ENCODE measurements around the gene UBE2G1. TPM values are rescaled to one million over a fixed set of nuclear protein-coding genes. Genes with fewer than 3 reads are reported as not detected.
A peak's percentile ranks its signal among the peaks of the same experiment; 100 is the strongest.
"Not testable (repeated sequence)": the region's sequence is repeated elsewhere in the genome, so short reads cannot be mapped to it uniquely, and the experiment has no call there.

UBE2G1 gene
- total RNA-seq, 2 experiments from 2014 or later, result 51.0 to 52.9 TPM

DNA sequence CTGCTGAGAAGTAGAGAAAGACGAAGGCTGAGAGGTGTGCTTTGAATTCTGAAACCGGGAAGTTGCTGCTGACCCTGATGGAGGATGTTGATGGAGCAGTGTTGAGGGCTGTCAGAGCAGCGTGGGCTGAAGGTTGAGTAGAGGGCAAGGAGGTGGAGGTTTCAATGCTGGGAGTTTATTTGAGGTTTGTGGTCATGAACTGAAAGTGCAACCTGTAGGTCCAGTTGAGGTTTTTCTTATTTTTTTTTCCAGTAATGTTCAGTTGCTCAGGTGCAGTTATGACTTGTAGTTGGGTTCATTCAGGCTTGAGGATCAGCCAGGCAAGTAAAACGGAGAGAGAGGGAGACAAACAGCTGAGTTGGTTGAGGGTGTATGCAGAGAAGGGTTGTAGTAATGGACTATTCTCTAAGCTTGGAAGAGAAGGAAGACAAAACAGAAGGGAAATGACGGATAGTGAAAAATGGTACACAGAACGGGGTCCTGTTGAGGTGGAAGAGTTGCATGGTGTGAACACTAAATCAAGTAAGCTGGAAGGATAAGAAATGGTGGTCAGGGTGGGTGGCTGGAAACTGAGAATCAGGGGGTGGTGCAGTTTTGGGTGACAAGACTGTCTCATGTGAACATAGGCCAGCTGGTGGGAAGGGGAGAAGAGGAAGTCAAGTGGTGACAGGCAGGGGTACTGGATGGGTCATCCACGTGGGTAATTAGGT lies 8.7 kb upstream of the UBE2G1 start:
- Mint-ChIP-seq H3K4me3 (peak overlapping the region; percentile 29), H3K9me3 (ENCODE audit: low read depth) (no peaks in the 10 kb centered on the region), H3K27me3 (no peaks in the 10 kb centered on the region), H3K36me3 (ENCODE audit: low read depth) (no peaks in the 10 kb centered on the region), H3K27ac (peak overlapping the region; percentile 80), H3K4me1 (peaks cover 21% of the 10 kb centered on the region)
- ChIA-PET CTCF (interaction anchor here (0.6 to 1.2 kb wide), 3 partner anchors 21 to 289 kb away, joined by 3 read pairs; no protein-coding TSS in a partner anchor), POLR2A (no interaction called here)
- DNase-seq, result peak; percentile 85
- intact Hi-C loops (cut with DNase I, micrococcal nuclease), result loop anchor here (1.0 kb wide), 3 partner anchors 9 to 21 kb away; partner anchors contain the start of gene UBE2G1 (in 1 of the 2)
- peak; percentile 92 for ATAC-seq

- intact Hi-C loops (cut with DNase I, micrococcal nuclease), result loop anchor here (5.0 to 10.0 kb wide), 7 partner anchors 107 to 1967 kb away; partner anchors contain the start of genes ANKFY1 (in 1 of the 2), DERL2 (in 1 of the 2), HASPIN (in 1 of the 2) and MIS12 (in 1 of the 2)
- ATAC-seq (no peak), DNase-seq (no peak)
- ChIA-PET CTCF (no interaction called here), POLR2A (interaction anchor here (0.7 kb wide), 1 partner anchor 15 kb away, joined by 5 read pairs; no protein-coding TSS in a partner anchor)
- Mint-ChIP-seq H3K27me3 (no peaks in the 10 kb centered on the region), H3K36me3 (ENCODE audit: low read depth) (peaks cover 5% of the 10 kb centered on the region), H3K4me3 (no peak overlapping the region), H3K4me1 (peaks cover 16% of the 10 kb centered on the region), H3K27ac (no peak overlapping the region), H3K9me3 (ENCODE audit: low read depth) (no peaks in the 10 kb centered on the region)
Measured at GRCh38 chr17:4369557-4370230, 3.2 kb upstream of the UBE2G1 start.

- no peaks in the 10 kb centered on the region for H3K9me3 Mint-ChIP-seq (ENCODE audit: low read depth)
- peaks cover 8% of the 10 kb centered on the region for H3K36me3 Mint-ChIP-seq (ENCODE audit: low read depth)
- POLR2A ChIA-PET, result no interaction called here
- no peak for ATAC-seq
- no peak for DNase-seq
- H3K4me1 Mint-ChIP-seq, result peaks cover 19% of the 10 kb centered on the region
- intact Hi-C loops (cut with DNase I, micrococcal nuclease), result loop anchor here (5.0 to 10.0 kb wide), 7 partner anchors 106 to 1966 kb away; partner anchors contain the start of genes ANKFY1 (in 1 of the 2), DERL2 (in 1 of the 2), HASPIN (in 1 of the 2) and MIS12 (in 1 of the 2)
- H3K27me3 Mint-ChIP-seq, result no peaks in the 10 kb centered on the region
- no peak overlapping the region for H3K27ac Mint-ChIP-seq
- no peak overlapping the region for H3K4me3 Mint-ChIP-seq
- CTCF ChIA-PET, result no interaction called here
Measured at GRCh38 chr17:4368341-4368740, 1.9 kb upstream of the UBE2G1 start.

DNA sequence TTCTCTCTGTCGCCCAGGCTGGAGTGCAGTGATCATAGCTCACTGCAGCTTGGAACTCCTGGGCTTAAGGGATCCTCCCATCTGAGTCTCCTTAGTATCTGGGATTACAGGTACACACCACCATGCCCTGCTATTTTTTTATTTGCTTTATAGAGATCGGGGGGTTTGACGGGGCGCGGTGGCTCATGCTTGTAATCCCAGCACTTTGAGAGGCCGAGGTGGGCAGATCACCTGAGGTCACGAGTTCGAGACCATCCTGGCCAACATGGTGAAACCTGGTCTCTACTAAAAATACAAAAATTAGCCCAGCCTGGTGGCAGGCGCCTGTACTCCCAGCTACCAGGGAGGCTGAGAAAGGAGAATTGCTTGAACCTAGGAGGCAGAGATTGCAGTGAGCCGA lies 702 bp upstream of the UBE2G1 start:
- ATAC-seq; H3K27me3 Mint-ChIP-seq; DNase-seq; H3K9me3 Mint-ChIP-seq (ENCODE audit: low read depth); CTCF ChIA-PET: not testable (repeated sequence)
- intact Hi-C loops (cut with DNase I, micrococcal nuclease), result loop anchor here (2.0 to 10.0 kb wide), 10 partner anchors 46 to 1965 kb away; partner anchors contain the start of genes ANKFY1 (in 1 of the 2), ATP2A3 (in 1 of the 2), CAMKK1 (in 1 of the 2) and DERL2 (in 1 of the 2)
- peaks cover 26% of the 10 kb centered on the region for H3K4me1 Mint-ChIP-seq
- peaks cover 15% of the 10 kb centered on the region for H3K36me3 Mint-ChIP-seq (ENCODE audit: low read depth)
- H3K4me3 Mint-ChIP-seq, result peak overlapping the region; percentile 65
- POLR2A ChIA-PET, result interaction anchor here (1.2 kb wide), 1 partner anchor 225 kb away, joined by 4 read pairs; the partner anchor contains the start of genes CYB5D2 and ZZEF1
- H3K27ac Mint-ChIP-seq, result peak overlapping the region; percentile 90

DNA sequence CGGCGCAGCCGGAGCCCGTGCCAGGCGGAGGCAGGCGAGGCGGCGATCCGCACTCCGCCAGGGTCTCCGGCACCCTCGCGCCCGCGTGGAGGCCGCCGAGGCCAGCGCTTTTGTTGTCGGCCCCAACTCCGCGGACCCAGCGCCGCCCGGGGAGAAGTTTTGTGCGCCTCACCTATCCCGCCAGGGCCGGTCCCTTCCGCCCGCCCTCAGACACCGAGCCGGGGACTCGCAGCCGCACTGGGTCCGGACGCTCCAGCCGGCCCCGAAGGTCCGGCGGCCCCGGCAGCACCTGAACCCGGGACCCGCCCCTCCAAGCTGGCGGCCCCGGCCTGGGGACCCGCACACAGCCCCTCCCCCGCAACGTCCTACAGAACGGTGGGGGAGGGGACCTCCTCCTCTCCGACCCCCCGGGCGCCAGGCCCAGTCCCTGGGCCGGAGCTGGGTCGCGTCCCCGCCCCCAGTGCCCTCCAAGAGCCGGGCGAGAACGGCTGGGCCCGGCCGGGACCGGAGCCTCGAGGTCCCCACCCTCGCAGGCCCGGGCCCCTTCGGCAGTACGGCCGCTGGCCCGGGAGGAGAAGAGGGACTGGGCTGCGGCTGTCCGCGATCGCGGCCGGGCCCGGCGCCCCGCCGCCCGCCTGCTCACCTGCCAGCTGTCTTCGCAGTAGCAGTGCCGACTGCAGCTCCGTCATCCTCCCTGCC lies 698 bp downstream of the UBE2G1 start:
- ChIA-PET CTCF (interaction anchor here (0.7 to 1.1 kb wide), 2 partner anchors 55 to 152 kb away, joined by 3 read pairs; no protein-coding TSS in a partner anchor), POLR2A (no interaction called here)
- Mint-ChIP-seq H3K9me3 (ENCODE audit: low read depth) (no peaks in the 10 kb centered on the region), H3K4me3 (peak overlapping the region; percentile 65), H3K4me1 (peaks cover 31% of the 10 kb centered on the region), H3K27ac (no peak overlapping the region), H3K36me3 (ENCODE audit: low read depth) (peaks cover 21% of the 10 kb centered on the region), H3K27me3 (no peaks in the 10 kb centered on the region)
- DNase-seq (peak; percentile 64), ATAC-seq (peak; percentile 1)
- intact Hi-C loops (cut with DNase I, micrococcal nuclease), result loop anchor here (1.0 to 10.0 kb wide), 20 partner anchors 10 to 1963 kb away; partner anchors contain the start of genes ANKFY1 (in 2 of the 2), CYB5D2 (in 2 of the 2), ZZEF1 (in 2 of the 2) and ARRB2 (in 1 of the 2)

GRCh38 chr17:4365103-4365627 lies 1.3 kb downstream of the UBE2G1 start:
- POLR2A ChIA-PET, result no interaction called here
- CTCF ChIA-PET, result interaction anchor here (1.1 kb wide), 1 partner anchor 56 kb away, joined by 3 read pairs; no protein-coding TSS in a partner anchor
- DNase-seq, result peak; percentile 94
- Mint-ChIP-seq H3K27me3 (no peaks in the 10 kb centered on the region), H3K27ac (peak overlapping the region; percentile 89), H3K4me3 (peak overlapping the region; percentile 80), H3K36me3 (ENCODE audit: low read depth) (peaks cover 22% of the 10 kb centered on the region), H3K9me3 (ENCODE audit: low read depth) (no peaks in the 10 kb centered on the region), H3K4me1 (peaks cover 34% of the 10 kb centered on the region)
- ATAC-seq, result peak; percentile 73
- intact Hi-C loops (cut with DNase I, micrococcal nuclease), result loop anchor here (1.0 to 10.0 kb wide), 8 partner anchors 10 to 1963 kb away; partner anchors contain the start of genes ANKFY1 (in 1 of the 2), DERL2 (in 1 of the 2), HASPIN (in 1 of the 2) and MIS12 (in 1 of the 2)

- DNase-seq, result no peak
- H3K9me3 Mint-ChIP-seq (ENCODE audit: low read depth), result no peaks in the 10 kb centered on the region
- H3K4me1 Mint-ChIP-seq, result peaks cover 39% of the 10 kb centered on the region
- H3K36me3 Mint-ChIP-seq (ENCODE audit: low read depth), result peaks cover 22% of the 10 kb centered on the region
- peak overlapping the region; percentile 80 for H3K4me3 Mint-ChIP-seq
- ChIA-PET POLR2A (no interaction called here), CTCF (interaction anchor here (1.8 kb wide), 1 partner anchor 12 kb away, joined by 4 read pairs; no protein-coding TSS in a partner anchor)
- peak overlapping the region; percentile 89 for H3K27ac Mint-ChIP-seq
- no peak for ATAC-seq
- intact Hi-C loops (cut with DNase I, micrococcal nuclease), result loop anchor here (1.0 to 10.0 kb wide), 8 partner anchors 11 to 1962 kb away; partner anchors contain the start of genes ANKFY1 (in 1 of the 2), DERL2 (in 1 of the 2), HASPIN (in 1 of the 2) and MIS12 (in 1 of the 2)
- H3K27me3 Mint-ChIP-seq, result no peaks in the 10 kb centered on the region
Measured at GRCh38 chr17:4364622-4365041, 1.8 kb downstream of the UBE2G1 start.

DNA sequence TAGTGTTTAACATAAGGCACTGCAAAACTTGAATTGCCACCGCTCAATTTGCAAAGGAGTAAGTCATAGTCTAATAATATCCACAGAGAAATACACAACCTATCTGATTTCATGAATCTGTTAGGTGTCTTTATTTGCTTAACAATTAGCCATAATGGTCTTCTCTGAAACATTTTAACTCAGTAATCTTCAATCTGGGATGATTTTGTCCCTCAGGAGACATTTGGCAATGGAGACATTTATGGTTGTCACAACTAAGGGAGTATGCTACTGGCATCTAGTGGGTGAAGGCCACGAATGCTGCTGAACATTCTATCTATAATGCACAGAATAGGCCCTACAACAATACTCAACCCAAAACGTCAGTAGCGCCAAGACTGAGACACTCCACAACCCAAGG lies 4.3 kb downstream of the UBE2G1 start:
- Mint-ChIP-seq H3K4me1 (peaks cover 53% of the 10 kb centered on the region), H3K36me3 (ENCODE audit: low read depth) (peaks cover 24% of the 10 kb centered on the region), H3K27me3 (no peaks in the 10 kb centered on the region), H3K9me3 (ENCODE audit: low read depth) (no peaks in the 10 kb centered on the region), H3K4me3 (no peak overlapping the region), H3K27ac (no peak overlapping the region)
- ATAC-seq, result no peak
- CTCF ChIA-PET, result interaction anchor here (1.2 kb wide), 1 partner anchor 10 kb away, joined by 3 read pairs; no protein-coding TSS in a partner anchor
- POLR2A ChIA-PET, result no interaction called here
- intact Hi-C loops (cut with DNase I, micrococcal nuclease), result loop anchor here in 1 of 2 experiments (10.0 kb wide), 2 partner anchors 637 to 1053 kb away; partner anchors contain the start of genes HASPIN and NUP88
- DNase-seq, result no peak

DNA sequence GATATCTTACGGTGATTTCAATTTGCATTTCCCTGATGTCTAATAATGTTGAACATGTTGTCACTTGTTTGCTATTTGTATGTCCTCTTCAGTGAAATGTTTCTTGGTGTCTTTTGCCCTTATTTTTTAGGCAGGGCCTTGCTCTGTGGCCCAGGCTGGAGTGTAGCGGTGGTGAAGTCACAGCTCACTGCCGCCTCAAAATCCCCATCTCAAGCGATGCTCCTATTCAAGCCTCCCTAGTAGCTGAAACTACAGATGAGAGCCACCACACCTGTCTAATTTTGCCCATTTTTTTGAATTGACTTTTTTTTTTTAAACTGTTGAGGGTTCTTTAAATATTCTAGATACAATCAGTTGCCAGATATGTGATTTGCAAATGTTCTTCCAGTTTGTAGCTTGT lies 8.3 kb downstream of the UBE2G1 start:
- Mint-ChIP-seq H3K27ac (no peak overlapping the region), H3K36me3 (ENCODE audit: low read depth) (peaks cover 15% of the 10 kb centered on the region), H3K9me3 (ENCODE audit: low read depth) (no peaks in the 10 kb centered on the region), H3K4me1 (peaks cover 50% of the 10 kb centered on the region), H3K27me3 (no peaks in the 10 kb centered on the region), H3K4me3 (no peak overlapping the region)
- no peak for ATAC-seq
- DNase-seq, result no peak
- intact Hi-C loops (cut with DNase I, micrococcal nuclease), result no loop called here
- POLR2A ChIA-PET, result no interaction called here
- CTCF ChIA-PET, result interaction anchor here (0.8 kb wide), 1 partner anchor 31 kb away, joined by 3 read pairs; no protein-coding TSS in a partner anchor

DNA sequence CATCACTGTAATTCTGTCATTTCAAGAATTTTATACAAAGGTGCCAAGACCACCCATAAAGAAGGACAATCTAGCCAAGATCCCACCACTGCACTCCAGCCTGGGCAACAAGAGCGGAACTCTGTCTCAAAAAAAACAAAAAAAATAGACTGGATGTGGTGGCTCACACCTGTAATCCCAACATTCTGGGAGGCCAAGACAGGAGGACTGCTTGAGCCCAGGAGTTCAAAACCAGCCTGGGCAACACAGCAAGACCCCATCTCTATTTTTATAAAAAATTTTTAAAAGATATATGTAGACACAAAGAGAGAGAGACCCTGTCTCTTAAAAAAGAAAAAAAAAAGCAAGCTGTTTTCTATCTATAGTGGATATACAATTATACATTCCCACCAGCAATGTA lies 8.8 kb downstream of the UBE2G1 start:
- no peak for DNase-seq
- Mint-ChIP-seq H3K36me3 (ENCODE audit: low read depth) (peaks cover 14% of the 10 kb centered on the region), H3K4me3 (no peak overlapping the region), H3K27ac (peak overlapping the region; percentile 34), H3K27me3 (no peaks in the 10 kb centered on the region), H3K9me3 (ENCODE audit: low read depth) (no peaks in the 10 kb centered on the region), H3K4me1 (peaks cover 48% of the 10 kb centered on the region)
- POLR2A ChIA-PET, result no interaction called here
- CTCF ChIA-PET, result no interaction called here
- intact Hi-C loops (cut with DNase I, micrococcal nuclease), result no loop called here
- ATAC-seq, result no peak
